ENCODE data around the gene PDZK1.
"Not testable (repeated sequence)": the region's sequence is repeated elsewhere in the genome, so short reads cannot be mapped to it uniquely, and the experiment has no call there.

Gene PDZK1

GRCh38 chr1:145710291-145711027 is 3.3 kb upstream of the PDZK1 start:
- DNase-seq (ENCODE audit: low read depth in 1 of 2, low spot score in 1 of 2): no peak

GRCh38 chr1:145708063-145708462 is 895 bp upstream of the PDZK1 start:
- no peak for DNase-seq (ENCODE audit: low read depth in 1 of 2, low spot score in 1 of 2)

GRCh38 chr1:145706086-145706664 is 993 bp downstream of the PDZK1 start:
- DNase-seq (ENCODE audit: low read depth in 1 of 2, low spot score in 1 of 2): no peak

- DNase-seq (ENCODE audit: low read depth in 1 of 2, low spot score in 1 of 2): no peak
Measured at GRCh38 chr1:145705622-145706021, 1.5 kb downstream of the PDZK1 start.

- no peak for DNase-seq (ENCODE audit: low read depth in 1 of 2, low spot score in 1 of 2)
Measured at GRCh38 chr1:145702826-145703225, 4.3 kb downstream of the PDZK1 start.

GRCh38 chr1:145702052-145702451 is 5.1 kb downstream of the PDZK1 start:
- no peak for DNase-seq (ENCODE audit: low read depth in 1 of 2, low spot score in 1 of 2)

- DNase-seq (ENCODE audit: low read depth in 1 of 2, low spot score in 1 of 2): no peak
Measured at GRCh38 chr1:145701306-145701862, 5.8 kb downstream of the PDZK1 start.

- no peak for DNase-seq (ENCODE audit: low read depth in 1 of 2, low spot score in 1 of 2)
Measured at GRCh38 chr1:145696630-145696960, 10.6 kb downstream of the PDZK1 start.

GRCh38 chr1:145695821-145696629 is 11.1 kb downstream of the PDZK1 start:
- no peak for DNase-seq (ENCODE audit: low read depth in 1 of 2, low spot score in 1 of 2)

GRCh38 chr1:145692785-145693443 is 14.3 kb downstream of the PDZK1 start:
- no peak for DNase-seq (ENCODE audit: low read depth in 1 of 2, low spot score in 1 of 2)

- DNase-seq (ENCODE audit: low read depth in 1 of 2, low spot score in 1 of 2): peak in 1 of 2 donors; percentile 7
Measured at GRCh38 chr1:145690587-145691558, 16.3 kb downstream of the PDZK1 start.

GRCh38 chr1:145689922-145690321 is 17.2 kb downstream of the PDZK1 start:
- DNase-seq (ENCODE audit: low read depth in 1 of 2, low spot score in 1 of 2): no peak

- no peak for DNase-seq (ENCODE audit: low read depth in 1 of 2, low spot score in 1 of 2)
Measured at GRCh38 chr1:145688924-145689323, 18.2 kb downstream of the PDZK1 start.

- no peak for DNase-seq (ENCODE audit: low read depth in 1 of 2, low spot score in 1 of 2)
Measured at GRCh38 chr1:145688328-145688727, 18.8 kb downstream of the PDZK1 start.

GRCh38 chr1:145686078-145686477 is 21.1 kb downstream of the PDZK1 start:
- not testable (repeated sequence) for DNase-seq (ENCODE audit: low read depth in 1 of 2, low spot score in 1 of 2)

GRCh38 chr1:145684858-145685257 is 22.3 kb downstream of the PDZK1 start:
- not testable (repeated sequence) for DNase-seq (ENCODE audit: low read depth in 1 of 2, low spot score in 1 of 2)

GRCh38 chr1:145673217-145673616 is 34.0 kb downstream of the PDZK1 start:
- not testable (repeated sequence) for DNase-seq (ENCODE audit: low read depth in 1 of 2, low spot score in 1 of 2)

- DNase-seq (ENCODE audit: low read depth in 1 of 2, low spot score in 1 of 2): not testable (repeated sequence)
Measured at GRCh38 chr1:145670995-145671745, 36.0 kb downstream of the PDZK1 start.

GRCh38 chr1:145665015-145665414 is 42.2 kb downstream of the PDZK1 start:
- not testable (repeated sequence) for DNase-seq (ENCODE audit: low read depth in 1 of 2, low spot score in 1 of 2)

Measured in activated CD4-positive, alpha-beta T cell treated with anti-CD3 and anti-CD28 coated beads, Interleukin-2, amount 50 U/mL, for 24 hours (primary cell).